Mammary epithelial cell (primary cell): ENCODE results near the gene TAF5L.

Experiments
- EZH2 ChIP-seq: IDR thresholded peaks from 2 replicates; pipeline ENCODE4 v1.6.1; 2012; ENCODE audit warnings: low read length, inconsistent platforms, borderline replicate concordance
- TF ChIP-seq, protein P1 (sequence below), 2 donors: IDR thresholded peaks in 1 of 2; conservative IDR thresholded peaks in 1 of 2; 2 replicates each; pipeline ENCODE4 v1.5.1; 2011 to 2012; ENCODE audit warnings: inconsistent platforms in 2 of 2, low read length in 2 of 2, mild to moderate bottlenecking in 2 of 2, control low read depth in 1 of 2, low read depth in 1 of 2; ENCODE audit not compliant: insufficient read depth in 1 of 2; ENCODE audit errors: extremely low read depth in 1 of 2

DNA sequence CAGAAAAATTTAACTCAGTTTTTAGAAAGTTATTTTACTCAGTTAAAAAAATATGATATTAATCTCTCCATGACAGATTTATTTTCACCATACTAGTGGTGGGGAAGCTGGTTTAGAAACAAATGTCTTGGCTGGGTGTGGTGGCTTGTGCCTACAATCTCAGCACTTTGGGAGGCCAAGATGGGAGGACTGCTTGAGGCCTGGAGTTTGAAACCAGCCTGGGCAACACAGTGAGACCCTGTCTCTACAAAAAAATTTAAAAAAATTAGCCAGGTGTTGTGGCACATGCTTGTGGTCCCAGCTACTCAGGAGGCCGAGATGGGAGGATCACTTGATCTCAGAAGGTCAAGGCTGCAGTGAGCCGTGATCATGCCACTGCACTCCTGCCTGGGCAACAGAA is 17.3 kb downstream of the TAF5L start:
- TF ChIP-seq, protein P1, sequence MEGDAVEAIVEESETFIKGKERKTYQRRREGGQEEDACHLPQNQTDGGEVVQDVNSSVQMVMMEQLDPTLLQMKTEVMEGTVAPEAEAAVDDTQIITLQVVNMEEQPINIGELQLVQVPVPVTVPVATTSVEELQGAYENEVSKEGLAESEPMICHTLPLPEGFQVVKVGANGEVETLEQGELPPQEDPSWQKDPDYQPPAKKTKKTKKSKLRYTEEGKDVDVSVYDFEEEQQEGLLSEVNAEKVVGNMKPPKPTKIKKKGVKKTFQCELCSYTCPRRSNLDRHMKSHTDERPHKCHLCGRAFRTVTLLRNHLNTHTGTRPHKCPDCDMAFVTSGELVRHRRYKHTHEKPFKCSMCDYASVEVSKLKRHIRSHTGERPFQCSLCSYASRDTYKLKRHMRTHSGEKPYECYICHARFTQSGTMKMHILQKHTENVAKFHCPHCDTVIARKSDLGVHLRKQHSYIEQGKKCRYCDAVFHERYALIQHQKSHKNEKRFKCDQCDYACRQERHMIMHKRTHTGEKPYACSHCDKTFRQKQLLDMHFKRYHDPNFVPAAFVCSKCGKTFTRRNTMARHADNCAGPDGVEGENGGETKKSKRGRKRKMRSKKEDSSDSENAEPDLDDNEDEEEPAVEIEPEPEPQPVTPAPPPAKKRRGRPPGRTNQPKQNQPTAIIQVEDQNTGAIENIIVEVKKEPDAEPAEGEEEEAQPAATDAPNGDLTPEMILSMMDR (conservative IDR thresholded peaks at IDR 0.05 in 1 of 2, IDR thresholded peaks at IDR 0.05 in 1 of 2; ENCODE audit: extremely low read depth in 1 of 2, insufficient read depth in 1 of 2, low read depth in 1 of 2, low read length in 2 of 2), result no peak
- no peak for TF ChIP-seq EZH2
